Prostate gland (tissue), 2 donors: ENCODE data around the gene CENPH.

Source experiments
- POLR2A ChIP-seq: fragments of 450-650 bp; IDR thresholded peaks from one replicate; pipeline ENCODE4 v1.6.1; 2016; ENCODE audit warnings: antibody characterized with exemption, mild to moderate bottlenecking
- POLR2AphosphoS5 ChIP-seq: sonication (generic); formaldehyde crosslinking; IDR thresholded peaks from one replicate; pipeline ENCODE4 v1.6.1; 2017; ENCODE audit warnings: antibody characterized with exemption
- TF ChIP-seq, protein P1 (sequence below), 4 experiments: fragments of 200-600 bp in 2 of 4; fragments of 450-650 bp in 2 of 4; sonication (generic) in 2 of 4; IDR thresholded peaks; 1 replicate in 3 of 4; 2 replicates in 1 of 4; pipeline ENCODE4 v1.5.1; 2016 to 2019; ENCODE audit warnings: antibody characterized with exemption in 4 of 4, mild to moderate bottlenecking in 2 of 4, moderate library complexity in 2 of 4

DNA sequence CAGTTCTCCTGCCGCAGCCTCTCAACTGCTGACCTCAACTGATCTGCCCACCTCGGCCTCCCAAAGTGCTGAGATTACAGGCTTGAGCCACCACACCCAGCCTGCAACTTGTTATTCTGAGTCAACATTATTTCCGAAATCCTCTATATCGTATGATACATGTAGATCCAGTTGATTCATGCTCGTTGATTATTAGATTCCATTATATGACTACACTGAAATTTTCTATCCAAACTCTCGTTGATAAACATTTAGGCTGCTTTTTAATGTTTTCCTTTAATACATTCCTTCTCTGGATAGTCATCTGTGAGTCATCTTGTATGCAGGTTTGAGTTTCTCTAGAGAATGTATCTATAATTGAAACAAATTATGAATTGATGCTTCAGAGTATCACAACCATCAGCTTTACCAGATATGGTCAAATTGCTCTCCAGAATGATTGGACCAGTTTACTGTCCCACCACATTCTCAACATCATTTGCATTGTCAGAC, 49.4 kb downstream of the CENPH start:
- TF ChIP-seq, protein P1, sequence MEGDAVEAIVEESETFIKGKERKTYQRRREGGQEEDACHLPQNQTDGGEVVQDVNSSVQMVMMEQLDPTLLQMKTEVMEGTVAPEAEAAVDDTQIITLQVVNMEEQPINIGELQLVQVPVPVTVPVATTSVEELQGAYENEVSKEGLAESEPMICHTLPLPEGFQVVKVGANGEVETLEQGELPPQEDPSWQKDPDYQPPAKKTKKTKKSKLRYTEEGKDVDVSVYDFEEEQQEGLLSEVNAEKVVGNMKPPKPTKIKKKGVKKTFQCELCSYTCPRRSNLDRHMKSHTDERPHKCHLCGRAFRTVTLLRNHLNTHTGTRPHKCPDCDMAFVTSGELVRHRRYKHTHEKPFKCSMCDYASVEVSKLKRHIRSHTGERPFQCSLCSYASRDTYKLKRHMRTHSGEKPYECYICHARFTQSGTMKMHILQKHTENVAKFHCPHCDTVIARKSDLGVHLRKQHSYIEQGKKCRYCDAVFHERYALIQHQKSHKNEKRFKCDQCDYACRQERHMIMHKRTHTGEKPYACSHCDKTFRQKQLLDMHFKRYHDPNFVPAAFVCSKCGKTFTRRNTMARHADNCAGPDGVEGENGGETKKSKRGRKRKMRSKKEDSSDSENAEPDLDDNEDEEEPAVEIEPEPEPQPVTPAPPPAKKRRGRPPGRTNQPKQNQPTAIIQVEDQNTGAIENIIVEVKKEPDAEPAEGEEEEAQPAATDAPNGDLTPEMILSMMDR (IDR thresholded peaks at IDR 0.05): no peak
- TF ChIP-seq POLR2A: no peak
- TF ChIP-seq POLR2AphosphoS5: no peak
